Neural progenitor cell (in vitro differentiated cells): ENCODE results near the gene MRNIP.

Source experiments
- CTCF ChIP-seq: fragments of 200-600 bp; sonication (generic); IDR thresholded peaks from 2 replicates; pipeline ENCODE4 v1.5.1; 2017; ENCODE audit warnings: antibody characterized with exemption, mild to moderate bottlenecking
- EZH2 ChIP-seq: fragments of 200-600 bp; sonication (generic); IDR thresholded peaks from 2 replicates; pipeline ENCODE4 v1.6.1; 2017; ENCODE audit warnings: antibody characterized with exemption, mild to moderate bottlenecking, moderate library complexity

- TF ChIP-seq CTCF, result no peak
- no peak for TF ChIP-seq EZH2
These were observed 19.0 kb downstream of the MRNIP start for GRCh38 chr5:179839328-179840256.
